Kidney (tissue), 14 donors: ENCODE results near the gene APELA. TPM values are rescaled to one million over a fixed set of nuclear protein-coding genes. Genes with fewer than 3 reads are reported as not detected.

Source experiments
- DNase-seq, 5 donors: peaks; one replicate each; pipeline ENCODE4 v3.0.0-alpha.2; 2013 to 2020
- FAIRE-seq: peaks from 2 replicates; lab custom pipeline; 2012; peaks lifted over from hg19 to GRCh38; lab: Jason Lieb, UNC
- H3K27ac ChIP-seq, 2 donors: one replicate each; pipeline ENCODE4 v1.7.0; 2013; ENCODE audit warnings: low read depth in 2 of 2, low read length in 2 of 2, inconsistent platforms in 1 of 2
- H3K27me3 ChIP-seq: one replicate; pipeline ENCODE4 v1.7.1; 2013; ENCODE audit warnings: low read length, inconsistent platforms; ENCODE audit not compliant: control insufficient read depth, insufficient read depth
- H3K36me3 ChIP-seq, 3 donors: one replicate each; pipeline versions ENCODE4 v1.7.0 to v1.7.1; 2013; ENCODE audit warnings: low read length in 3 of 3, control low read depth in 1 of 3, inconsistent platforms in 1 of 3; ENCODE audit not compliant: insufficient read depth in 3 of 3, control insufficient read depth in 2 of 3
- H3K4me1 ChIP-seq, 3 donors: one replicate each; pipeline versions ENCODE4 v1.7.0 to v1.7.1; 2013; ENCODE audit warnings: low read length in 3 of 3, inconsistent platforms in 1 of 3, low read depth in 1 of 3; ENCODE audit not compliant: control insufficient read depth in 2 of 3, insufficient read depth in 2 of 3
- H3K4me3 ChIP-seq, 3 donors: one replicate each; pipeline versions ENCODE4 v1.7.0 to v1.8.1; 2013; ENCODE audit warnings: low read length in 3 of 3, control low read depth in 1 of 3, inconsistent platforms in 1 of 3
- H3K9ac ChIP-seq, 3 donors: one replicate each; pipeline versions ENCODE4 v1.7.0 to v1.7.1; 2013; ENCODE audit warnings: low read length in 3 of 3, control low read depth in 1 of 3, inconsistent platforms in 1 of 3
- H3K9me3 ChIP-seq, 3 donors: one replicate each; pipeline versions ENCODE4 v1.7.0 to v1.7.1; 2013; ENCODE audit warnings: low read length in 3 of 3, control low read depth in 1 of 3, inconsistent platforms in 1 of 3; ENCODE audit not compliant: control insufficient read depth in 2 of 3, insufficient read depth in 1 of 3
- intact Hi-C: fragments of 100-400 bp; cut with DNase I; formaldehyde crosslinking; loops from one replicate; pipeline ENCODE4 v1.11.1; 2022
- polyA plus RNA-seq: library from polyadenylated mRNA; stranded (reverse); fragments of 350-450 nt; fragmentation: Illumina TruSeq; extraction: RNeasy Lipid Tissue Mini Kit (QIAGEN cat#74804); gene quantifications from one replicate; pipeline ENCODE4 v1.2.3, GENCODE V29; 2014; ENCODE audit warnings: low read depth, low replicate concordance; ENCODE audit not compliant: insufficient read depth
- total RNA-seq: library from RNA; stranded (reverse); fragmentation: NEBNext Ultra II Directional; extraction: Animal tissue kit (Norgen Biotek cat#: 25700); gene quantifications from one replicate; pipeline ENCODE4 v1.2.1, GENCODE V29; 2021
- TF ChIP-seq, protein P1 (sequence below): IDR thresholded peaks from 3 replicates; pipeline ENCODE4 v1.5.1; 2012; ENCODE audit warnings: mild to moderate bottlenecking, moderate library complexity, borderline replicate concordance; ENCODE audit not compliant: insufficient read depth; ENCODE audit errors: extremely low read depth
- donor health status: control.
- donor health status: control.
- donor health status: control.
- donor health status: control.
- donor health status: control.
- donor health status: DM: yes; HTN: yes; CAD: no.
- donor health status: Normal renal cell carcinoma (clear cell type).

APELA gene
- total and polyA plus RNA-seq, 2 donors from 2014 or later = 0.25 to 1.2 TPM

DNA sequence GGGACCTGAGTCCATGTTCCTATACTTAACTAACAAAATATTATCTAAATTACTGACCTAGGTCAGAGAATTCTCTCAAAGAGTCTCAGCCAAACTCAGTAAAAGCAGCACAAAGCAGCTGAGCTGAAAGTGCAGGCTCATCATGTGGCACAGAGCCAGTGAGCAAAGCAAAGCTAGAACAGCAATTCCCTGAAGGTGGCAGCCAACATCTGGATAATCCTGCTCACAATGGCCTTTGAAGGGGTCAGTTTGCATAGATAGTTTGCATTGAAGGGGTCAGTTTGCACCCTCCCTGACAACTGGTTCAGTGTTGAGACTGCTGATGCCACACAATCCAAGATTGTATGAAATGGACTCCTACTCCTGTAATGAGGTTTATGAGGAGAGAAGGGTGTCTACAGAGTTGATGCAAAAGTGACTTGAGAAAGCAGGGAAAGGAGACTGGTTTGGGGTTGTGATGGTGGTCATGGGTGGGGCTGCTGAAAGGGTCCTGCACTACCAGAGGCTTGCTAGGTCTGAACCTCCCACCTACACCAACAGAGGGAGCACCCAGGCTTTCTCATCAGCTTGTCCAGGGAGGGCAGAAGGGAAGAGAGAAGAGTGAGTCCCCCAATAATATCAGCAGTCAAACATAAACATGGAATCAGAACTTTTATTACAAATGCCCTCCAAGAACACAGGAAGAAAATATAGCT, 60.7 kb downstream of the APELA start:
- Histone ChIP-seq H3K27me3 (no peaks in the 10 kb centered on the region), H3K4me1 (no peaks in the 10 kb centered on the region), H3K9me3 (no peaks in the 10 kb centered on the region), H3K36me3 (no peaks in the 10 kb centered on the region), H3K27ac (no peak overlapping the region), H3K4me3 (no peak overlapping the region), H3K9ac (no peak overlapping the region)
- intact Hi-C loops = no loop called here
- no peak for FAIRE-seq
- TF ChIP-seq, protein P1, sequence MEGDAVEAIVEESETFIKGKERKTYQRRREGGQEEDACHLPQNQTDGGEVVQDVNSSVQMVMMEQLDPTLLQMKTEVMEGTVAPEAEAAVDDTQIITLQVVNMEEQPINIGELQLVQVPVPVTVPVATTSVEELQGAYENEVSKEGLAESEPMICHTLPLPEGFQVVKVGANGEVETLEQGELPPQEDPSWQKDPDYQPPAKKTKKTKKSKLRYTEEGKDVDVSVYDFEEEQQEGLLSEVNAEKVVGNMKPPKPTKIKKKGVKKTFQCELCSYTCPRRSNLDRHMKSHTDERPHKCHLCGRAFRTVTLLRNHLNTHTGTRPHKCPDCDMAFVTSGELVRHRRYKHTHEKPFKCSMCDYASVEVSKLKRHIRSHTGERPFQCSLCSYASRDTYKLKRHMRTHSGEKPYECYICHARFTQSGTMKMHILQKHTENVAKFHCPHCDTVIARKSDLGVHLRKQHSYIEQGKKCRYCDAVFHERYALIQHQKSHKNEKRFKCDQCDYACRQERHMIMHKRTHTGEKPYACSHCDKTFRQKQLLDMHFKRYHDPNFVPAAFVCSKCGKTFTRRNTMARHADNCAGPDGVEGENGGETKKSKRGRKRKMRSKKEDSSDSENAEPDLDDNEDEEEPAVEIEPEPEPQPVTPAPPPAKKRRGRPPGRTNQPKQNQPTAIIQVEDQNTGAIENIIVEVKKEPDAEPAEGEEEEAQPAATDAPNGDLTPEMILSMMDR = no peak
- peak in 1 of 5 donors; percentile 37 for DNase-seq

DNA sequence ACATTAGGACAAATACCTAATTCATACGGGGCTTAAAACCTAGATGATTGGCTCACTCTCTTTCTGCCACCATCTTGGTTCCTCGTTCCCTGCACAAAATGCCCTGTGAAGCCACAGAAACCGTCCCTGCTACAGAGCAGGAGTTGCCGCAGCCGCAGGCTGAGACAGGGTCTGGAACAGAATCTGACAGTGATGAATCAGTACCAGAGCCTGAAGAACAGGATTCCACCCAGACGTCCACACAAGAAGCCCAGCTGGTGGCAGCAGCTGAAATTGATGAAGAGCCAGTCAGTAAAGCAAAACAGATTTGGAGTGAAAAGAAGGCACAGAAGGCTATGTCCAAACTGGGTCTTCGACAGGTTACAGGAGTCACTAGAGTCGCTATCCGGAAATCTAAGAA, 66.2 kb downstream of the APELA start:
- no peaks in the 10 kb centered on the region for H3K9me3 ChIP-seq
- no peak overlapping the region for H3K4me3 ChIP-seq
- no peaks in the 10 kb centered on the region for H3K36me3 ChIP-seq
- H3K4me1 ChIP-seq = no peaks in the 10 kb centered on the region
- intact Hi-C loops = no loop called here
- FAIRE-seq (no peak), DNase-seq (no peak)
- TF ChIP-seq, protein P1 = no peak
- no peaks in the 10 kb centered on the region for H3K27me3 ChIP-seq
- H3K27ac ChIP-seq = no peak overlapping the region
- H3K9ac ChIP-seq = no peak overlapping the region

DNA sequence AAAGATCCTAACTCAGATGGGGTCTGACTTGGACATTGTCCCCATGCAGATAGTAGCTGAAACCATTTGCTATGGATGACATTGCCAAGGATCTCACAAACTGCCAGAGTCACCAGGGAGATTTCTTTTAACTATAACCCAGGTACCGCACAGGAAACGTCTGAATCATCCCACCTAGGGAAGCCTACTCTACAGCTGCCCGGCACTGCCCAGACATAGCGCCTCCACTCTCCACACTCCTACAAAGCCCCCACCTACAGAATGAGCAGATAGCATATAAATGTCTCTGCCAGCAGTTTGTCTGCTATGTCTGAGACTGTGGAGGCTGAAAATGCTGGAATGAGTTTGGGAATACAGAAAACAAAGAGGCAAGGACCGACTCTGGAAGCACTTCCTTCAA, 68.2 kb downstream of the APELA start:
- Histone ChIP-seq H3K4me3 (no peak overlapping the region), H3K4me1 (no peaks in the 10 kb centered on the region), H3K36me3 (no peaks in the 10 kb centered on the region), H3K27ac (no peak overlapping the region), H3K9ac (no peak overlapping the region), H3K27me3 (no peaks in the 10 kb centered on the region), H3K9me3 (no peaks in the 10 kb centered on the region)
- TF ChIP-seq, protein P1 = no peak
- FAIRE-seq (no peak), DNase-seq (no peak)
- intact Hi-C loops = no loop called here

DNA sequence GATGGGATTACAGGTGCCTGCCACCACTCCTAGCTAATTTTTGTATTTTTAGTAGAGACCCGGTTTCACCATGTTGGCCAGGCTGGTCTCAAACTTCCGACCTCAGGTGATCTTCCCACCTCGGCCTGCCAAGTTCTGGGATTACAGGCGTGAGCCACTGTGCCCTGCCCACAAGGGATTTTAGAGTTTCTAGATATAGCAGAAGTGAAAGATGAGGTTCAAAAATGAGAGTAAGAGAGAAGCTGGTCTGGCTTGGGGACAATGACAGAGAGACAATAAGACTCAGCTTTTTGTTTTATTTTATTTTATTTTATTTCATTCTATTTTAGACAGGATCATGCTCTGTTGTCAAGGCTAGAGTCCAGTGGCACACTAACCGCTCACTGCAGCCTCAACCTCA, 69.8 kb downstream of the APELA start:
- H3K27ac ChIP-seq = no peak overlapping the region
- H3K36me3 ChIP-seq = no peaks in the 10 kb centered on the region
- no peaks in the 10 kb centered on the region for H3K27me3 ChIP-seq
- H3K9ac ChIP-seq = no peak overlapping the region
- FAIRE-seq (no peak), DNase-seq (no peak)
- no peaks in the 10 kb centered on the region for H3K4me1 ChIP-seq
- TF ChIP-seq, protein P1 = no peak
- no peak overlapping the region for H3K4me3 ChIP-seq
- H3K9me3 ChIP-seq = no peaks in the 10 kb centered on the region
- intact Hi-C loops = no loop called here
